Activated effector memory CD4-positive, alpha-beta T cell treated with anti-CD3 and anti-CD28 coated beads, Interleukin-2, amount 50 U/mL, for 16 hours (primary cell): Measurements from ENCODE around the gene C20orf144.
A peak's percentile ranks its signal among the peaks of the same experiment; 100 is the strongest.

Source experiments
- DNase-seq: peaks from one replicate; pipeline ENCODE4 v3.0.0-alpha.2; 2020

Gene C20orf144

GRCh38 chr20:33650111-33650752 lies 11.9 kb upstream of the C20orf144 start:
- no peak for DNase-seq

GRCh38 chr20:33650753-33651561 lies 11.2 kb upstream of the C20orf144 start:
- DNase-seq = no peak

DNA sequence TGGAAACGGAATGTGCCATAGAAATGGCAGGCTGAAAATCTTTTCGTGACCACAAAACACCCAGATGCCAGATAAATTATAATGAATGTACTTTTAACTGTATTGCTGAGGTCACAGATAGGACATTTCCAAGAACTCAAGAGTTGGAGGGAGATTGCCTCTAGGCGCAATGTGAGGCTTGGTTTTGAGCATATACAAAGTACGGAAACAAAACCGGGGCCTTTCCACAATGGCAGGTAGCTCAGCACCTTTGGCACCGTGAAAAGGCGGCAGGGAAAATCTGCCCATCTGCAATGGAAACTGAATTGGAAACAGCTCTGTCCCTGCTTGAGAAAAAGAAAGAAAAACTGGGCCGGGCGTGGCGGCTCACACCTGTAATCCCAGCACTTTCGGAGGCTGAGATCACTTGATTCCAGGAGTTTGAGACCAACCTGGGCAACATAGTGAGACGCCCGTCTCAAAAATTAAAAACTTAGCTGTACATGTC lies 10.5 kb upstream of the C20orf144 start:
- DNase-seq = no peak

- no peak for DNase-seq
Measured at GRCh38 chr20:33653218-33653899, 8.8 kb upstream of the C20orf144 start.

GRCh38 chr20:33653900-33654596 lies 8.1 kb upstream of the C20orf144 start:
- no peak for DNase-seq

GRCh38 chr20:33654680-33655161 lies 7.4 kb upstream of the C20orf144 start:
- DNase-seq = no peak

GRCh38 chr20:33655164-33655563 lies 7.0 kb upstream of the C20orf144 start:
- no peak for DNase-seq

- no peak for DNase-seq
Measured at GRCh38 chr20:33656010-33656782, 5.9 kb upstream of the C20orf144 start.

DNA sequence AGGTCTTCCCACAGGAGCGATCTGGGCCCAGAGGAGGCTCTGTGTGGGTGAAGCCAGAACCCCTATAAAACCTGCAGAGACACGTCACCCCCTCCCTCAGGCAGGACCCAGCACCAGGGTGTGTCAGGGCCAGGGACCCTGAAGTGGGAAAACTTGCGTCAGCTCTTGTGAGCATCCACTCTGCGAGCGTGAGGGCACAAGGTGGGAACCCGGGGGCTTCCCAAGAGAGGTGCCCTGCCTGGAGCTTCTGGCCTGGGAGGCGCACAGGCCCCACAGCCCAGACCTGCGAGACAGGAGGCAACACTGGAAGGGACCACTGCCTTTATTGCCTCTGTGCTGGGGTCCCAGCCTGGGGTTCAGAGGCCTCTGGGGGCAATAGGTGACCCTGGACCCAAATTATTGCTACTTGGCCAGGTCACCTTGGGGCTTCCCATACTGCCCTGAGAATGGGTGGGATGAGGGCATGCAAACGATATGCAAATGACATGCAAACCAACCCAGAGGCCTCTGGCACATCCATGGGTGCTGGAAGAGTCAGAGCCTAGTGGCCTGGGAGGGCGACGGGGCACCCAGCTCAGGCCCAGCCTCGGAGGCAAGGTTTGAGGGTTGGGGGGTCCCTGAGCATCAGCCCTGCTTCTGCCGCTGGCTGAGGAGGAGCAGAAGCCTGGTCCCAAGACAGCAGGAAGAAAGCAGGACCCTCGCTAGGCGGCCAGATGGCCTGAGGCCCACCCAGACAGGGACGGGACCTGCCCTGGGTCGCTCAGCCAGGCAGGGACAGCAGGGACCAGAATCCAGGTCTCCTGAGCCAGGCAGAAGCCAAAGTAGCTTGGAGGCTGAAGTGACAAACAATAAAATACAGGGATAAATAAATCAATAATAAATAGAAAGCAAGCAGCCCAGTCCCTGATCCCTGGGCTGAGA lies 5.1 kb upstream of the C20orf144 start:
- DNase-seq = no peak

- DNase-seq = no peak
Measured at GRCh38 chr20:33657704-33658095, 4.4 kb upstream of the C20orf144 start.

GRCh38 chr20:33658510-33658909 lies 3.6 kb upstream of the C20orf144 start:
- no peak for DNase-seq

DNA sequence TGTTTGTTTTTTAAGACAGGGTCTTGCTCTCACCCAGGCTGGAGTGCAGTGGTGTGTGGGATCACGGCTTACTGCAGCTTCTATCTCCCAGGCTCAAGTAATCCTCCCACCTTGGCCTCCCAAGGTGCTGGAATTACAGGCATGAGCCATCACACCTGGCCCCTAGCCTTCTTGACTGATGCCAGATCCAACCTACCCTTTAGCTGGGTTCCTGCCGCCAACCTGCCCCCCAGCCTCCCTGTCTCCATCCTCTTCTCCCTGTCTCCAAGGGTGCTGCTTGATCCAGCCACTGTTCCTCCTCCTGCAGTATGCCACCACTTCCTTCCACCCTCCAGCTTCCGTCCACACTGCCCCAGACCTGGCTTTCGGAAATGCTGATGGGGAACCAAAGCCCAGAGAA lies 3.2 kb upstream of the C20orf144 start:
- no peak for DNase-seq

DNA sequence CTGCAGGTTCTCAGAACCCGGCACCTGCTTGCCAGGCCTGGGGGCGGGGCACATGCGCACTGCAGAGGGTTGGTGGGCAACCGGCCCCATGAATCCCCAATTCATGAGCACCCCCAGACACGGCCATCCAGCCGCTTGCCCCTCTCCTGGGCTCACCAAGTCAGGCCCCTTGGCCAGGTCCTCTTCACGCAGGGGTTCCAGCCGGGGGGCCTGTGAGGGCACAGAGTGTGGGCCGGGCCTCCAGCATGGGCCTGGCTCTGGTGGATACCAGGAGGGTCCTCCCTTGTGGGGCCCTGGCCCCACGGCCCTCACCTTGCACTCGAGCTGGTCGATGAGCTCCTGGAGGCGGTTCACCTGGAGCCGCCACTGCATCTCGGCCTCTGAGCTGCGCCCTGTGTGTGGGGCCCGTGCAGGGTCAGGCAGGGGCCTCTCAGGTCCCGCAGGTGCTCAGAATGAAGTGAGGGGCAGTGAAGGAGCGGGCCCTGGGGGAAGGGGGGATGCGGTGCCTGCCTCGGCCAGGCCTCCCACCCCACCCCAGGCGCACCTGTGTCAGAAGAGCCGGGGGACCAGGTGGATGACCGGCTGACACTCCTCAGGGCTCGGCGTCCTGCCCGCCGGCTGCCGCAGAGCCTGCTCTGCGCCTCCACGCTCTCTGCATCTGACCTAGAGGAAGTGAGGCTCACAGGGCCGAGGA lies 2.6 kb upstream of the C20orf144 start:
- no peak for DNase-seq

- no peak for DNase-seq
Measured at GRCh38 chr20:33660035-33660684, 2.0 kb upstream of the C20orf144 start.

DNA sequence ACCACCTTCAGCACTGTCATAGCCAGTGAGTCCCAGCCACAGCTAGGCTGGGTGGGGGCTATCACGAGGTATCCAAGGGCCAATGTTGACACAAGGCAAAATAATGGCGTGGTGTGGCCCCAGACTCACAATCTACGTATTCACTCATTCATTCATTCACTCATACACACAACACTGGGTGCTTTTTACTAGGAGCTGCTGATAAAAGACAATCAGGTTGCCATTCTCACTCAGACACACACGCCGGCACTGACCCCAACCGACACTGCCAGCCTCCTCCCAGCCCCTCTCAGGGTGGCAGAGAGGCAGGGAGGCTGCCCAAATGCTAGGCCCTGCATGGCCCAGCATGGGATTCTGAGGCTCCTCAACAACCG lies 1.5 kb upstream of the C20orf144 start:
- DNase-seq = no peak

- peak; percentile 94 for DNase-seq
Measured at GRCh38 chr20:33663161-33664084, 1.3 kb downstream of the C20orf144 start.

DNA sequence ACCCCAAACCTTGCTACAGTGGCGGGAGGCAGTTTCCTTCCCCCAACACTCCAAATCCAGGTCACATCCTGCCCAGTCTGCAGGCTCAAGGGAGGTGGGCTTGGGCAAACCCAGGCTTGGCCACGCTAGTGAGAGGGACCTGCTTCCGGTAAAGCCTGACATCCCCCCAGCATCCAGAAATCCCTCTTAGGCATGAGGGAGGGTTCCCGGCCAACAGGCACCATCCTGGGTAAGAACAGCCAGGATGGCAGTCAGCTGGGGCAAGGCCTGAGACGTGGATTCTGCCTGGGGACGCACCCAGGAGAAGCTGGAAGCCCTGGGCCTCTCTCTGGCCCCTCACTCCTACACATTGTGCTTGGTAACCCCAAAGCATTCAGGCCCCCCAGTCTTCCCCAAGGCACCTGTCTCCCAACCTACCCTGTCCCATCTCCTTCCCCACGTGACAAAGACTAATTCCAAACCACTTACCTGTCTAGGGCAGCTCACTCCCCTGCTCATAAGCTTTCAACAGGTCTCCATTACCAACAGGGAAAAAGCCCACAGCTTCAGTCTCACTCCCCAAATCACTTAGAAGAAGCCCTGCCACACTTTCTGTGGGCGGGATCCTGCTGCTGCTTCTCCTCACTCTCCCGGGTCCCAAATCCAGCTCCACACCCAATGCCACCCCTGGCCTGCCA lies 2.1 kb downstream of the C20orf144 start:
- DNase-seq = no peak

GRCh38 chr20:33664762-33665144 lies 2.6 kb downstream of the C20orf144 start:
- DNase-seq = no peak
